Stimulated activated CD8-positive, alpha-beta memory T cell treated with anti-CD3 and anti-CD28 coated beads, Interleukin-4, amount 100 ng/mL, for 4 hours (primary cell): ENCODE data around the gene ING4.

ENCODE experiments used
- DNase-seq, 2 donors: peaks; one replicate each; pipeline ENCODE4 v3.0.0-alpha.2; 2020; ENCODE audit warnings: low read depth in 2 of 2, low spot score in 1 of 2

The ING4 gene

GRCh38 chr12:6688543-6688998 lies 25.7 kb upstream of the ING4 start:
- DNase-seq: peak; percentile 60 to 73

DNA sequence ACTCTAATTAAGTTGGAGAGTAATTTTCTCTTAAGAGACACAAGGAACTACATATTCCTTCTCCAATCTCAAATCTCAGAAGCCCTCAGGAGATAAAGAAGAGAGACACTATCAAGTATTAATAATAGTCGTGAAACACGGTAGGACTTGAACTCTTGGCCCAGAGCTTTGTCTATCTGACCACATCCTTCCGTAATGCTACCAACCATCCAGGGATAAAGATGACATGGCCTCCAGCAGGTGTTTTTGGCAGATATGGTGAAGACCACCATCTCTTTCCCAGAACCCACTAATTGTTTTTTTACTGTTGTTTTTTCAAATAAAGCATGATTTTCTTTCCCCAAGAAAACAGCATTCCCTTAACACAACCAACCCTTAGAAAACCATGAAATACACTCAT lies 22.9 kb upstream of the ING4 start:
- no peak for DNase-seq

DNA sequence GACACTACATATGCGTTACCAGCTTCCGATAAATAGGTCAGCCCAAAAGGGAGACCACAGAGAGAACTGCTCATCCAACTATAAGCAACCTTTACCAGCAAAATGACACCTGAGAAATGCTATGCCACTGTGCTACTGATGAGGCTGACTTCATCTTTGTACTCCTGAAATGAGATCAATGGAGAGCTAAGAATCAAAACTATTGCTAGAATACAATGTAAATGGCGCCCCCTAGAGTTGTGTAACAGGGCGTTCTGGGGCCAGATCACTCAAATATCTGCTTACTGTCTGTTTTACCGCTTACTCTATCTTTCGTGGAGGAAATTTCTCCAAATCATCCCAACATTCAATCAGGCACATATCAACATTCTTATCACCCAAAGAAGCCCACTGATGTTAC lies 21.7 kb upstream of the ING4 start:
- no peak for DNase-seq

- DNase-seq: no peak
Observed at GRCh38 chr12:6676962-6677361, 14.0 kb upstream of the ING4 start.

DNA sequence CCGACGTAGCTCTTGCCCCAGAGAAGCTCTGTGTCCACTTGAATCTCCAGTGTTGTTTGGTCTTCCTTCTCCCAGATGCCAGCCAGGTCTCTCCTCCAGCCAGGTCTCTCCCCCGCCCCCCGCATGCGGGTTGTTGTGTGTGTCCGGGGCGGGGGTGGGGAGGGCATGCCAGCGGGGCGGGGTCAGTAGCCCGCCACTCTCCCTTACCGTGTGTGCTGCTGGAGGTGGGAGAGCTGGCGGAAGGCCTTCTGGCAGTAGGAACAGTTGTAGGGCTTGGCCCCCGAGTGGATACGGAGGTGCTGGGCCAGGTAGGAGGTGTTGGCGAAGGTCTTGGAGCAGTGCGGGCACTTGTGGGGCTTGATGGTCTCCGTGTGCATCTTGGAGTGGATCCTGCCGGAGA lies 9.2 kb upstream of the ING4 start:
- no peak for DNase-seq

DNA sequence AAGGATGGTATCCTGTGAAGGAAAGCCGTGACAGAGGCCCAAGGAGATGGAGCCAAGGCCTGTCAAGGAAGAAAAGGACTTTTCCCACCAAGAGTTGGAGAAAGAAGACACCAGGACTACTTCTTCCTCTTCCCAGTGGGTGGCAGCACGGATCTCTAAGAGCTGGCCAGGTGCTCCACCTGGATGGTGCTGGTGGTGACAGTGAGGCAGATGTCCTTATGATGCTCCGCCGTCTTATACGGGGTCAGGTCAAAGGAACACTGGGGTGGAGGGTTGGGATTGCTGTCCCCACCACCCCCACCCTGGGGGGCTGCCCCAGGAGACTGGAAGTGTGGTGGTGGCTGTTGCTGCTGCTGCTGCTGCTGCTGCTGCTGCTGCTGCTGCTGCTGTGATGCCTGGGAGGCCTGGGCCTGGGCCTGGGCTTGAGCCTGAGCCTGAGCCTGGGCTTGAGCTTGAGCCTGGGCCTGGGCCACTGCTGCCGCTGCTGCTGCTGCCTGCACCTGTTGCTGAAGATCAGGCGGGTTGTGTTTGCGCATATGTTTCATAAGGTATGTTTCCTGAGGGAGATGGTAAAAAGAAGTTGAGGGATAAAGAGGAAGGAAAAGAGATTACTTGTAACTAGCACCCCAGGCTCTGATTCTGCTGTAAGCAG lies 4.8 kb upstream of the ING4 start:
- no peak for DNase-seq

GRCh38 chr12:6666211-6666610 lies 3.3 kb upstream of the ING4 start:
- no peak for DNase-seq

GRCh38 chr12:6664902-6665301 lies 2.0 kb upstream of the ING4 start:
- no peak for DNase-seq

GRCh38 chr12:6662602-6662905 lies 365 bp downstream of the ING4 start:
- no peak for DNase-seq

- DNase-seq: no peak
Observed at GRCh38 chr12:6653987-6654386, 8.9 kb downstream of the ING4 start.

DNA sequence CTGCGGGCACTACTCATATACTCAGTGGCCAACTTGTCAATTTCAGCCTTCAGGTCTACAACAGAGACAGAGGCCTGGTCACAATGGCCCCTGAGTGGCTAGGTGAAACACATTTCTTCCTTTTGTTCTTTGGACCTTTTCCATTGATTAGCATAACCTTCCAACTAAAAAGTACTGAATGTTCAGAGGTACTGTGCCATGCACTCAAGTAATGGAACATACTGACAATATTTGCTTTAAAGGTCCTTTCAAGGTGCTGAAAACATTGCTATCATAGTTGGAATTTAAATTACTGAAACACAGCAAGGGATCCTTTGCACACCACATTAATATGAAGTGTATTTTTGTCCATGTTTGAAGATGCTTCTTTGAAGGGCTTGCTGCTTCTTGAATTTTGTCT lies 9.6 kb downstream of the ING4 start:
- no peak for DNase-seq

GRCh38 chr12:6652391-6652790 lies 10.5 kb downstream of the ING4 start:
- DNase-seq: no peak

GRCh38 chr12:6650832-6651231 lies 12.1 kb downstream of the ING4 start:
- DNase-seq: no peak

DNA sequence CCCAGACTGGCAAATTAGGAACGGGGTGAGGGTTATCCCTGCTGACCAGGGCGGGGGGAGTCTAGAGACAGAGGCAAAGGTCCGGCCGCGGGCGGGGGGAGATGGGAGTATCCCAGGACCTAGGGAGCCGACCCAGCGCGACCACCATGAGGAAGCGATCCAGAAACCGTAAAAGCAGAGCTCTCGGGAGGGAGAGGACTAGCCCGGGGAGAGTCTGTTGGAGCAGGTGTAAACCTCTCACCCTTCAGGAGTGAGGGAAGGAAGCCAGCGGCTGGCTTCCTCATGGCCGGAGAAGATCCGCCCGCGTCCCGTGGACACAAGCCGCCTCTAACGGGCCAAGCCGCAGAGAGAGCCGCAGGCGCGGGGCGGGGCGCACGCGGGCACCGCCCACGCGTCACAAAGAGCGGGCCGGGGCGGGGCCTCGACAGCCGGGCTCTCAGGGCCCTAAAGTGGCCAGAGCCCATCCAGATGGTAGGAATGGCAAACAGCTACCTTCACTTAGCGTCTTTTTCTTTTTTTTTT lies 15.8 kb downstream of the ING4 start, which contains the start of gene ACRBP:
Gene ACRBP (minus strand): TSS at position 350 of the 522 bp plus-strand sequence. CDS start 66 bp downstream, at position 284.
- no peak for DNase-seq

- DNase-seq: no peak
Observed at GRCh38 chr12:6646276-6647082, 16.4 kb downstream of the ING4 start.

DNA sequence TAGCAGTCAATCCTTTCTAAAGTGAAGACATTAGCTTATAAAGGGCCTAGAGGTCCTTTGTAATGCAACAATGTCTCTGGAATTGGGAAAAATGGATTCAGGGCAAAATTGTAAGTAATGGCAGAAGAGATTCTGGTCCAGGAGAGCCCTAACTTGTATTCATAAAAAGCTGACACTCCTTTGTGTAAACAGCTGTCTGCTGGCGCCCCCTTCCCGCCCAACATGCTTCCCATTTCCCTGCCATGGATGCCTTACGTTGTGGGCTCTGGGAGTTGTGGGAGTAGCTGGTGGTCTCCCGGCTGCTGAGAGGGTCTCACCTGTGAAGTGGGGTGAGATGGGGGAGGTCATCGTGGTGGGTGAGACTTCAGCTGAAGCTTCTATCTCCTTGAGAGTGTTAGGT lies 18.0 kb downstream of the ING4 start:
- no peak for DNase-seq

DNA sequence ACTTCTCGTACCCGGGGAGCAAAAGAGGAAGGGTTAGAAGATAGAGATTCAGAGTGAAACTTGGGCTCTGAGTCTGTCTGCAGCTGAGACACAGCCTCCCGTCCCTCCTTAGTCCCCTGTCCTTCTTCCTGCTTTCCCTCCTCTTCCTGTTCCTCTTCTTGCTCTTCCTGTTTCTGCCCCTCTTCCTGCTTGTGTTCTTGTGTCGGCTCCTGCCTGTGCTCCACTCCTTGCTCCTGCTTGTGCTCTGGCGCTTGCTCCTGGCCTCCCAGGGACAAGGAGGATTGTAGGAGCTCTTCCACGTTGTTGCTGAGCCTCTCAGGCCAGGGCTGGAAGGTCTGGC lies 18.7 kb downstream of the ING4 start:
- DNase-seq: no peak

DNA sequence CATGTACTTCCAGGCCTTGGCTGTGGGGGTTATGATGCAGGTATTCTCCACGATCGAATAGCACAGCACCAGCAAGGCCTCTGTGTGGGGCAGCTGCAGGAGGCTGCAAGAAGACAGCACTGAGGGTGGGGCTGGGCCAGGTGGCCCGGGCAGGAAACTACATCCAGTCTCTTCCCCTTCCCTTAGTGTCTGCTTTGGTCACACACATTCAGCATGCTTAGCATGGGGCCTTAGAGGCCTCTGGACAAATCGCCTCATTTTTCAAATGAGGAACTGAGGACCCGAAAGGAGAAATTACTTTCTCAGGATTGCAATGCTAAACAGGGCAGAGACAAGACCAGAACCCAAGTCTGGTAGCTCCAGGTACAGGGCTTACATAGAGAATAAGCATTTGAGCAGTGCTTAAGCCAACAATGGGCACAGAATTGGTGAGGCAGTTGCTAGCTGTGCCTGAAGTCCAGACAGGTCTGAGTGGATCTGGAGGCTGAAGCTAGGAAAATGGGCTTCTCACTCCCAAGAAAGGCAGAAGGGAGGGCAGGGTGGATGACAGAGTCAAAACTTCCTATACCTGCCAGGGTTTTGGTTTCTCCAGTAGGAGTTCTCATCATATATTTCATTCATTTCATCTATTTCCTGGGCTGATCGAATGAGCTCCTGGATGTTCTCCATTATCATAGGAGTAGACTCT lies 19.2 kb downstream of the ING4 start:
- DNase-seq: no peak

- no peak for DNase-seq
Observed at GRCh38 chr12:6641131-6641530, 21.8 kb downstream of the ING4 start.

- DNase-seq: no peak
Observed at GRCh38 chr12:6640497-6640896, 22.4 kb downstream of the ING4 start.

DNA sequence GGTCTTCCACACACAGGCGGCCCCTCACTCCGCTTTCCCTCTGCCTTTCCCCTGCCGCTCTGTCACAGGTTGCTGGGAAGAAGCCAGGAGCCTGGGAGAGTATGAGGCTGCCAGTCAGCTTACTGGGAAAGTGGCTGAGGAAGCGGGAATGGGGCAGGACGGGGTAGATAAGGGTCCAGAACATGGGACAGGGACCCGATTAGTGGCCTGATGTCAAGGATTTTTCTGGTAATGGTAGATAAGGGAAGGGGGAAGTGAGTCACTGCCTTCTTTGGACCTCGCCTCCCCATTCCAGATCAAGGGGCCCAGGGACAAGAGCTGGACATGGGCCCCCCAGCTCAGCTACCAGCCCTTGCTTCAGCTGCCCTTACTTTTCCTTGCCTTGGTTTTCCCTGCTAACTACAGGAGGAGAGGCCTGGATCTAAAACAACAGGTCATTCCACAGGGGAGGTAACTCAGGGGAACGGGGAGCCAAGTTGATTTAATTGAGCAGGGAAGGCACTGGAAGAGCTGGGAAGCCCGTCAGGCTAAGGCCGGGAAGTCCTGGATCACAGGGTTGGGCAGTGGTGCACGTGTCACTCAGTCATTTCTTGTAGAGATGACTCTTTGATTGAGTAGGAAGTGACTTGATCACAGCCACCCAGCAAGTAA lies 23.6 kb downstream of the ING4 start:
- no peak for DNase-seq

GRCh38 chr12:6638305-6638704 lies 24.6 kb downstream of the ING4 start:
- no peak for DNase-seq
